Measurements from ENCODE around the gene FBP2.
"Not testable (repeated sequence)": the region's sequence is repeated elsewhere in the genome, so short reads cannot be mapped to it uniquely, and the experiment has no call there.

DNA sequence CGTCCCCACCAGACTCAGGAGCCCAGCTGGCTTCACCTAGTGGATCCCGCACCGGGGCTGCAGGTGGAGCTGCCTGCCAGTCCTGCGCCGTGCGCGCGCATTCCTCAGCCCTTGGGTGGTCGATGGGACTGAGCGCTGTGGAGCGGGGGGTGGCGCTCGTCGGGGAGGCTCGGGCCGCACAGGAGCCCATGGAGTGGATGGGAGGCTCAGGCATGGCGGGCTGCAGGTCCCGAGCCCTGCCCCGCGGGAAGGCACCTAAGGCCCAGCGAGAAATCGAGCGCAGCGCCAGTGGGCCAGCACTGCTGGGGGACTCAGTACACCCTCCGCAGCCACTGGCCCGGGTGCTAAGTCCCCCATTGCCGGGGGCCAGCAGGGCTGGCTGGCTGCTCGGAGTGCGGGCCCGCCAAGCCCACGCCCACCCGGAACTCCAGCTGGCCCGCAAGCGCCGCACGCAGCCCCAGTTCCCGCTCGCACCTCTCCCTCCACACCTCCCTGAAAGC, 2.5 kb downstream of the FBP2 start:
- TF ChIP-seq, protein P1, sequence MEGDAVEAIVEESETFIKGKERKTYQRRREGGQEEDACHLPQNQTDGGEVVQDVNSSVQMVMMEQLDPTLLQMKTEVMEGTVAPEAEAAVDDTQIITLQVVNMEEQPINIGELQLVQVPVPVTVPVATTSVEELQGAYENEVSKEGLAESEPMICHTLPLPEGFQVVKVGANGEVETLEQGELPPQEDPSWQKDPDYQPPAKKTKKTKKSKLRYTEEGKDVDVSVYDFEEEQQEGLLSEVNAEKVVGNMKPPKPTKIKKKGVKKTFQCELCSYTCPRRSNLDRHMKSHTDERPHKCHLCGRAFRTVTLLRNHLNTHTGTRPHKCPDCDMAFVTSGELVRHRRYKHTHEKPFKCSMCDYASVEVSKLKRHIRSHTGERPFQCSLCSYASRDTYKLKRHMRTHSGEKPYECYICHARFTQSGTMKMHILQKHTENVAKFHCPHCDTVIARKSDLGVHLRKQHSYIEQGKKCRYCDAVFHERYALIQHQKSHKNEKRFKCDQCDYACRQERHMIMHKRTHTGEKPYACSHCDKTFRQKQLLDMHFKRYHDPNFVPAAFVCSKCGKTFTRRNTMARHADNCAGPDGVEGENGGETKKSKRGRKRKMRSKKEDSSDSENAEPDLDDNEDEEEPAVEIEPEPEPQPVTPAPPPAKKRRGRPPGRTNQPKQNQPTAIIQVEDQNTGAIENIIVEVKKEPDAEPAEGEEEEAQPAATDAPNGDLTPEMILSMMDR (IDR thresholded peaks at IDR 0.05) = not testable (repeated sequence)
- not testable (repeated sequence) for TF ChIP-seq POLR2A, POLR2AphosphoS5, EP300 (IDR thresholded peaks at IDR 0.05)

All from suprapubic skin (tissue), 4 donors.